ENCODE data around the gene SLC49A4.

SLC49A4 gene

GRCh38 chr3:122774564-122774963, 20.3 kb upstream of the SLC49A4 start:
- TF ChIP-seq REST (IDR thresholded peaks at IDR 0.05; ENCODE audit: insufficient read depth in 1 of 2, low read depth in 2 of 2, low read length in 2 of 2) (no peak), TAF1 (IDR thresholded peaks at IDR 0.05; ENCODE audit: borderline replicate concordance, insufficient read depth, low read length) (no peak), POLR2AphosphoS5 (IDR thresholded peaks at IDR 0.05; ENCODE audit: low read depth, low read length) (no peak), SIN3A (IDR thresholded peaks at IDR 0.05; ENCODE audit: borderline replicate concordance, insufficient read depth, low read length) (no peak), FOXP2 (optimal IDR thresholded peaks at IDR 0.05; ENCODE audit: borderline replicate concordance, extremely low read depth, extremely low read length, insufficient read depth) (no peak)

GRCh38 chr3:122776675-122777468, 18.0 kb upstream of the SLC49A4 start:
- no peak for TF ChIP-seq REST (IDR thresholded peaks at IDR 0.05; ENCODE audit: insufficient read depth in 1 of 2, low read depth in 2 of 2, low read length in 2 of 2)
- TF ChIP-seq FOXP2 (optimal IDR thresholded peaks at IDR 0.05; ENCODE audit: borderline replicate concordance, extremely low read depth, extremely low read length, insufficient read depth), result no peak
- no peak for TF ChIP-seq TAF1 (IDR thresholded peaks at IDR 0.05; ENCODE audit: borderline replicate concordance, insufficient read depth, low read length)
- no peak for TF ChIP-seq SIN3A (IDR thresholded peaks at IDR 0.05; ENCODE audit: borderline replicate concordance, insufficient read depth, low read length)
- no peak for TF ChIP-seq POLR2AphosphoS5 (IDR thresholded peaks at IDR 0.05; ENCODE audit: low read depth, low read length)

GRCh38 chr3:122777563-122777962, 17.3 kb upstream of the SLC49A4 start:
- TF ChIP-seq REST (IDR thresholded peaks at IDR 0.05; ENCODE audit: insufficient read depth in 1 of 2, low read depth in 2 of 2, low read length in 2 of 2), result no peak
- no peak for TF ChIP-seq SIN3A (IDR thresholded peaks at IDR 0.05; ENCODE audit: borderline replicate concordance, insufficient read depth, low read length)
- TF ChIP-seq FOXP2 (optimal IDR thresholded peaks at IDR 0.05; ENCODE audit: borderline replicate concordance, extremely low read depth, extremely low read length, insufficient read depth), result no peak
- no peak for TF ChIP-seq POLR2AphosphoS5 (IDR thresholded peaks at IDR 0.05; ENCODE audit: low read depth, low read length)

GRCh38 chr3:122782804-122783203, 12.1 kb upstream of the SLC49A4 start:
- TF ChIP-seq POLR2AphosphoS5 (IDR thresholded peaks at IDR 0.05; ENCODE audit: low read depth, low read length) (no peak), SIN3A (IDR thresholded peaks at IDR 0.05; ENCODE audit: borderline replicate concordance, insufficient read depth, low read length) (no peak), REST (IDR thresholded peaks at IDR 0.05; ENCODE audit: insufficient read depth in 1 of 2, low read depth in 2 of 2, low read length in 2 of 2) (no peak), FOXP2 (optimal IDR thresholded peaks at IDR 0.05; ENCODE audit: borderline replicate concordance, extremely low read depth, extremely low read length, insufficient read depth) (no peak), TAF1 (IDR thresholded peaks at IDR 0.05; ENCODE audit: borderline replicate concordance, insufficient read depth, low read length) (no peak)
